ENCODE results near the gene GCA. TPM values are rescaled to one million over a fixed set of nuclear protein-coding genes. Genes with fewer than 3 reads are reported as not detected.

GCA gene
- total RNA-seq: 5.7 and 8.5 TPM in 2 replicates

DNA sequence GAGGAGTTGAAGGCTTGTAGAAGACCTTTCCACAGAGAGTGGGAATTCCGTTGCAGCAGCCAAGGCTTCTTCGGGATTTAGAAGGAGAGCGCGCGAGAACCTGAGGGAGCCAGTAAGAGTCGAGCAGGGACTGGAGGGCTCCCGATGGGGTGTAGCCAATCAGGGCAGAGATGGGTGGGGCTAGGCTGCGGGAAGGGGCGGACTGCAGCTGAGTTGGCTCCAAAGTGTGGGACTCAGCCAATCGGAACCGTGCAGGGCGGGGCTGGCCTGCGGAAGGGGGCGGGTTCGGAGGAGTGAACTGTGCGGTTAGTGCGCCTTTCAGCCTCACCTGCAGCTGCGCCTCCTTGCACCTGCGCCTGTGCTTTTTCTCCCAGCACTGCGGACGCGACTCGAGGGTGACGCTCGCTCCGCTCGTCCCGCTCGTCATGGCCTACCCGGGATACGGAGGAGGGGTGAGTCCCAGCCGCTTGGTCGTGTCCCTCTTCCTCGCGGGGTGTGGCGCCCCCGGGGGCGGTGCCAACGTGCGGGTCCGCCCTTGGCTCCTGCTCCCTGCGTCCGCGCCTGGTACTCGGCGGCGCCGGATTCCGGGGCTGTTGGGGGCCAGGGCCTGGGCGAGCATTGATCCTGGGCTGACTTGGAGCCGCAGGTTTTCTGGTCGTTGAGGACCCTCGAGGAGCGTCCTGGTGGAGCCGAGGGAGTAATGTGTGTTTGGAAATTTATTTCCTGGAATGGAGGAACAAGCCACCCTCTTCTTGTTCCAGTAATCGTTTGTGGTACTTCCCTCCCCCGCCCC is at the start of gene GCA:
TSS of gene GCA (plus strand) at position 309 of the 793 bp plus-strand sequence. CDS start at position 426, 117 bp downstream.

DNA sequence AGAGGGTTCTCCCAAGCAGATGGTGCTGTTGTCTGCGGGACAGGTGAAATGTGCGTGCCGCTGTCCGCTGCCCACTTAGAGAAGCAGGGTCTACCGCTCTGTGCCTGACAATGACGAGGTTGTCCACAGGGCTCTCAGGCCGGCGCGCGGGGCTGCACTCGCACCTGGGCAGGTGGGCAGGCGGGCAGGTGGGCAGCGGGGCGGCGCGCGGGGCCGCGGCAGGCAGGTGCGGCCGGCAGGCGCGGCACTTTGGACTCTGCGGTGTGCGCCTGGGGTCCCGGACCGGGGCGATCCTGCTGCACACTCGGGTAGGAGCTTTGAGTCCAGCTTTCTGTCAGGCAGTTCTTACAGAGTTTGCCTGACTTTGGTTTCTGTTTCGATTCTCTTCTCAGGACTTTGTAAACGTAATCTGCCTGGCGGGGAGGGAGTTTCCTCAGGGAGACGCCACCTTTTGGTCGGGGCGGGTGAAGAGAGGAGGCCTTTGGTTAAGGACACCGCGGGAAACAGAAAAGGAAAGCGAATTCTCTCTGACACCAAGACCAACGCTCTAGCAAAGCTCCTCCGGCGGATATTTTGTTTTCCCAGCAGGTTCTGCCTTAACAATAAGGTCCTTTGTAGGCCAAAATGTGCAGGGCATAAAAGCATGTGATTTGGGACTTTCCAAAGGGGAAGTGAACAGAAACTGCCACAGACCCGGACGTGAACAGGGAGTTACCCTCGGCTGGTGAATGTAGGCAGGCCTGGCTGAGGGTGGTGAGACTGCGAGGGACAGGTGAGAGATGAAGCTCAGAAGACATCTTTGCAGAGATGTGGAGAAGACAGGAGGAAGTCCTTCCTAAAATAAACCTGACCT is 25.4 kb upstream of the GCA start, which contains the start of gene IFIH1:
TSS of gene IFIH1 (minus strand) at position 357 of the 853 bp plus-strand sequence. CDS start 377 bp downstream, outside the sequence.

Other genes with a start within 250 kb of the GCA start
- not detected in 2 replicates for gene GCG, start 191.9 kb upstream of the GCA start, total RNA-seq
- 15.5 and 118 TPM in 2 replicates for gene FAP, start 100.7 kb upstream of the GCA start, total RNA-seq
- 6.4 and 6.9 TPM in 2 replicates for gene IFIH1, start 25.4 kb upstream of the GCA start, total RNA-seq